ENCODE data around the gene CADPS.

DNA sequence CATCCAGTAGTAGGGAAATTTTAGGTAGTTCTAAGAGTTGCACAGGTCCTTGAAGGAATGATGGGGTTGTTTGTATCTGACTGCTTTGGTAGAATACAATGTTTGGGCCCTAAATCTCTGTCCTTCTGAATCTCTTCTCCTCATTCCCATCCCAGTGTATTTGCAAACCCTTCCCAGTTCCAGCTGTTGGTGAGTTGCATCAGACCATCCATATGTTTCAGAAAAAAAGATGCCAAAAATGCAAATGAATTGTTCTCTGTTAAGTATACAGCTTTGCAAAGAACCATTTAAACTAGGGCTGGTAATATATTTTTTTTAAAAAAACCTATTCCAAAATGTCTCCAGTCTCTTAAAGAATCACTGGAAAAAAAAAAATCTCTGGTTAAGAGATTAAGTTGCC, 251.0 kb downstream of the CADPS start:
- TF ChIP-seq, protein P1, sequence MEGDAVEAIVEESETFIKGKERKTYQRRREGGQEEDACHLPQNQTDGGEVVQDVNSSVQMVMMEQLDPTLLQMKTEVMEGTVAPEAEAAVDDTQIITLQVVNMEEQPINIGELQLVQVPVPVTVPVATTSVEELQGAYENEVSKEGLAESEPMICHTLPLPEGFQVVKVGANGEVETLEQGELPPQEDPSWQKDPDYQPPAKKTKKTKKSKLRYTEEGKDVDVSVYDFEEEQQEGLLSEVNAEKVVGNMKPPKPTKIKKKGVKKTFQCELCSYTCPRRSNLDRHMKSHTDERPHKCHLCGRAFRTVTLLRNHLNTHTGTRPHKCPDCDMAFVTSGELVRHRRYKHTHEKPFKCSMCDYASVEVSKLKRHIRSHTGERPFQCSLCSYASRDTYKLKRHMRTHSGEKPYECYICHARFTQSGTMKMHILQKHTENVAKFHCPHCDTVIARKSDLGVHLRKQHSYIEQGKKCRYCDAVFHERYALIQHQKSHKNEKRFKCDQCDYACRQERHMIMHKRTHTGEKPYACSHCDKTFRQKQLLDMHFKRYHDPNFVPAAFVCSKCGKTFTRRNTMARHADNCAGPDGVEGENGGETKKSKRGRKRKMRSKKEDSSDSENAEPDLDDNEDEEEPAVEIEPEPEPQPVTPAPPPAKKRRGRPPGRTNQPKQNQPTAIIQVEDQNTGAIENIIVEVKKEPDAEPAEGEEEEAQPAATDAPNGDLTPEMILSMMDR (IDR thresholded peaks at IDR 0.05; ENCODE audit: poor library complexity) = no peak
- no peak for TF ChIP-seq EZH2 (IDR thresholded peaks at IDR 0.05; ENCODE audit: borderline replicate concordance)

All from hepatocyte (in vitro differentiated cells).